ENCODE results near the gene GLT1D1. TPM values are rescaled to one million over a fixed set of nuclear protein-coding genes. Genes with fewer than 3 reads are reported as not detected.

Gene GLT1D1
- total RNA-seq, 1 experiment from 2014 or later, result not detected

- no peak for TF ChIP-seq CTCF (conservative IDR thresholded peaks at IDR 0.05; ENCODE audit: low read depth, low read length)
- no peak for TF ChIP-seq EZH2phosphoT487 (IDR thresholded peaks at IDR 0.05; ENCODE audit: borderline replicate concordance, low read length)
- no peak for TF ChIP-seq EZH2 (IDR thresholded peaks at IDR 0.05; ENCODE audit: low read length, unreplicated experiment)
- Histone ChIP-seq H3K4me3 (ENCODE audit: low read length) (no peak overlapping the region), H3K9me3 (ENCODE audit: low read length) (no peaks in the 10 kb centered on the region), H3K27ac (ENCODE audit: low read length) (no peak overlapping the region), H3K9me2 (replicated peaks; ENCODE audit: low read length) (no peaks in the 10 kb centered on the region), H3K4me1 (ENCODE audit: insufficient read depth, low read length) (no peaks in the 10 kb centered on the region), H4K20me1 (ENCODE audit: low read length) (no peaks in the 10 kb centered on the region), H3K79me2 (ENCODE audit: low read length) (no peaks in the 10 kb centered on the region), H3F3A (ENCODE audit: low read length, unreplicated experiment) (no peaks in the 10 kb centered on the region), H3K27me3 (ENCODE audit: low read length) (peaks cover 58% of the 10 kb centered on the region), H2AFZ (ENCODE audit: low read length) (no peak overlapping the region), H3K9ac (ENCODE audit: low read length) (no peak overlapping the region), H3K36me3 (ENCODE audit: low read depth, low read length) (no peaks in the 10 kb centered on the region), H3K4me2 (ENCODE audit: low read length) (no peak overlapping the region)
- BruUV-seq (replicated peaks), result no TSS peak
- no peak for DNase-seq
- no peak for ATAC-seq
- ChIA-PET CTCF (no interaction called here), POLR2A (ENCODE audit: unreplicated experiment) (no interaction called here)
- intact Hi-C loops (cut with micrococcal nuclease), result no loop called here
Observed at GRCh38 chr12:128908254-128908653, 55.0 kb downstream of the GLT1D1 start.

- Histone ChIP-seq H3K4me1 (ENCODE audit: insufficient read depth, low read length) (no peaks in the 10 kb centered on the region), H2AFZ (ENCODE audit: low read length) (no peak overlapping the region), H3K36me3 (ENCODE audit: low read depth, low read length) (no peaks in the 10 kb centered on the region), H3K79me2 (ENCODE audit: low read length) (no peaks in the 10 kb centered on the region), H3K27me3 (ENCODE audit: low read length) (peaks cover 69% of the 10 kb centered on the region), H3K9me3 (ENCODE audit: low read length) (no peaks in the 10 kb centered on the region), H3K9me2 (replicated peaks; ENCODE audit: low read length) (no peaks in the 10 kb centered on the region), H3K4me2 (ENCODE audit: low read length) (no peak overlapping the region), H4K20me1 (ENCODE audit: low read length) (no peaks in the 10 kb centered on the region), H3K4me3 (ENCODE audit: low read length) (no peak overlapping the region), H3F3A (ENCODE audit: low read length, unreplicated experiment) (no peaks in the 10 kb centered on the region), H3K27ac (ENCODE audit: low read length) (no peak overlapping the region), H3K9ac (ENCODE audit: low read length) (no peak overlapping the region)
- ATAC-seq (no peak), DNase-seq (no peak)
- BruUV-seq (replicated peaks), result no TSS peak
- ChIA-PET CTCF (no interaction called here), POLR2A (ENCODE audit: unreplicated experiment) (no interaction called here)
- TF ChIP-seq EZH2 (IDR thresholded peaks at IDR 0.05; ENCODE audit: low read length, unreplicated experiment) (no peak), EZH2phosphoT487 (IDR thresholded peaks at IDR 0.05; ENCODE audit: borderline replicate concordance, low read length) (no peak), CTCF (conservative IDR thresholded peaks at IDR 0.05; ENCODE audit: low read depth, low read length) (no peak)
- intact Hi-C loops (cut with micrococcal nuclease), result no loop called here
Observed at GRCh38 chr12:128909653-128910052, 56.4 kb downstream of the GLT1D1 start.

- no TSS peak for BruUV-seq (replicated peaks)
- Histone ChIP-seq H3K4me2 (ENCODE audit: low read length) (no peak overlapping the region), H3K9me3 (ENCODE audit: low read length) (no peaks in the 10 kb centered on the region), H3K36me3 (ENCODE audit: low read depth, low read length) (no peaks in the 10 kb centered on the region), H3K27ac (ENCODE audit: low read length) (no peak overlapping the region), H3K4me3 (ENCODE audit: low read length) (no peak overlapping the region), H3K4me1 (ENCODE audit: insufficient read depth, low read length) (no peaks in the 10 kb centered on the region), H4K20me1 (ENCODE audit: low read length) (no peaks in the 10 kb centered on the region), H2AFZ (ENCODE audit: low read length) (no peak overlapping the region), H3K79me2 (ENCODE audit: low read length) (no peaks in the 10 kb centered on the region), H3F3A (ENCODE audit: low read length, unreplicated experiment) (no peaks in the 10 kb centered on the region), H3K9ac (ENCODE audit: low read length) (no peak overlapping the region), H3K9me2 (replicated peaks; ENCODE audit: low read length) (no peaks in the 10 kb centered on the region), H3K27me3 (ENCODE audit: low read length) (peaks cover 78% of the 10 kb centered on the region)
- CTCF ChIA-PET, result no interaction called here
- intact Hi-C loops (cut with micrococcal nuclease), result no loop called here
- no peak for ATAC-seq
- POLR2A ChIA-PET (ENCODE audit: unreplicated experiment), result no interaction called here
- no peak for DNase-seq
- TF ChIP-seq EZH2 (IDR thresholded peaks at IDR 0.05; ENCODE audit: low read length, unreplicated experiment) (no peak), CTCF (conservative IDR thresholded peaks at IDR 0.05; ENCODE audit: low read depth, low read length) (no peak), EZH2phosphoT487 (IDR thresholded peaks at IDR 0.05; ENCODE audit: borderline replicate concordance, low read length) (no peak)
Observed at GRCh38 chr12:128910629-128911028, 57.4 kb downstream of the GLT1D1 start.

All from PC-3 (cell line).